Dermis microvascular lymphatic vessel endothelial cell (primary cell): ENCODE results near the gene ARHGAP20. TPM values are rescaled to one million over a fixed set of nuclear protein-coding genes. Genes with fewer than 3 reads are reported as not detected.

Experiments used
- DNase-seq, 2 donors: peaks; one replicate each; pipeline versions ENCODE4 v3.0.0 to v3.0.0-alpha.2; 2010; ENCODE audit warnings: low read depth in 2 of 2
- total RNA-seq: library from RNA; depleted of rRNA; stranded (reverse); fragments of >200 nt; gene quantifications from 2 replicates; pipeline ENCODE4 v1.2.1, GENCODE V29; 2014

ARHGAP20 gene
- total RNA-seq, 1 donor from 2014 or later = 0.13 TPM

- DNase-seq = no peak
These were observed 185.1 kb downstream of the ARHGAP20 start for GRCh38 chr11:110527146-110527545.
